GM23248 (cell line): Measurements from ENCODE around the gene SMCHD1. TPM values are rescaled to one million over a fixed set of nuclear protein-coding genes. Genes with fewer than 3 reads are reported as not detected.

Experiments used
- DNase-seq: peaks from one replicate; pipeline ENCODE4 v3.0.0-alpha.2; 2015
- H2AFZ ChIP-seq: fragments of 200-600 bp; sonication (generic); 2 replicates; pipeline ENCODE4 v1.6.1; 2016; ENCODE audit warnings: antibody characterized with exemption
- H3F3A ChIP-seq: fragments of 200-600 bp; sonication (generic); 2 replicates; pipeline ENCODE4 v1.6.1; 2016; ENCODE audit warnings: mild to moderate bottlenecking, antibody characterized with exemption, mixed run types; ENCODE audit not compliant: insufficient read depth
- H3K27ac ChIP-seq: fragments of 200-600 bp; sonication (generic); 2 replicates; pipeline ENCODE4 v1.5.1; 2016; ENCODE audit warnings: mild to moderate bottlenecking
- H3K27me3 ChIP-seq: fragments of 200-600 bp; sonication (generic); replicated peaks from 2 replicates; pipeline ENCODE4 v1.6.1; 2016; ENCODE audit warnings: mild to moderate bottlenecking; ENCODE audit not compliant: insufficient read depth
- H3K36me3 ChIP-seq: fragments of 200-600 bp; sonication (generic); 2 replicates; pipeline ENCODE4 v1.6.1; 2016; ENCODE audit warnings: low read depth, mild to moderate bottlenecking
- H3K4me1 ChIP-seq: fragments of 200-600 bp; sonication (generic); 2 replicates; pipeline ENCODE4 v1.6.1; 2016; ENCODE audit warnings: mild to moderate bottlenecking; ENCODE audit not compliant: insufficient read depth
- H3K4me2 ChIP-seq: fragments of 200-600 bp; sonication (generic); one replicate; pipeline ENCODE4 v1.6.1; 2016; ENCODE audit warnings: mild to moderate bottlenecking; ENCODE audit not compliant: unreplicated experiment
- H3K4me3 ChIP-seq: fragments of 200-600 bp; sonication (generic); 2 replicates; pipeline ENCODE4 v1.5.1; 2016; ENCODE audit warnings: mild to moderate bottlenecking
- H3K79me2 ChIP-seq: fragments of 200-600 bp; sonication (generic); 2 replicates; pipeline ENCODE4 v1.6.1; 2016; ENCODE audit warnings: mild to moderate bottlenecking; ENCODE audit not compliant: insufficient read depth
- H3K9ac ChIP-seq: fragments of 200-600 bp; sonication (generic); 2 replicates; pipeline ENCODE4 v1.6.1; 2016; ENCODE audit warnings: mild to moderate bottlenecking
- H3K9me2 ChIP-seq: fragments of 200-600 bp; sonication (generic); 2 replicates; pipeline ENCODE4 v1.6.1; 2016; ENCODE audit warnings: mixed run types, mild to moderate bottlenecking, moderate library complexity; ENCODE audit not compliant: insufficient read depth
- H3K9me3 ChIP-seq: fragments of 200-600 bp; sonication (generic); one replicate; pipeline ENCODE4 v1.6.1; 2017; ENCODE audit warnings: low read depth
- H4K20me1 ChIP-seq: fragments of 200-600 bp; sonication (generic); 2 replicates; pipeline ENCODE4 v1.6.0; 2016; ENCODE audit not compliant: insufficient read depth
- EZH2 ChIP-seq: fragments of 200-600 bp; sonication (generic); IDR thresholded peaks from 2 replicates; pipeline ENCODE4 v1.6.1; 2018; ENCODE audit warnings: antibody characterized with exemption, mild to moderate bottlenecking; ENCODE audit not compliant: insufficient read depth, poor library complexity, severe bottlenecking
- EZH2phosphoT487 ChIP-seq: fragments of 200-600 bp; sonication (generic); IDR thresholded peaks from 2 replicates; pipeline ENCODE4 v1.6.1; 2018; ENCODE audit warnings: antibody characterized with exemption, moderate library complexity, mild to moderate bottlenecking, low read depth; ENCODE audit not compliant: insufficient read depth
- WGBS, 2 experiments: methylation state at CpG; one replicate each; pipeline ENCODE4 v1.1.6; 2015 to 2017; ENCODE audit warnings: low lambda C conversion rate in 2 of 2, low coverage in 1 of 2; ENCODE audit errors: missing lambda C conversion rate in 2 of 2; 5-methylcytosine and 5-hydroxymethylcytosine counted together
- in situ Hi-C: fragments of 300-500 bp; cut with MboI; formaldehyde crosslinking; loops from 2 replicates; pipeline ENCODE4 v1.15.0; 2020
- polyA plus RNA-seq: library from polyadenylated mRNA; unstranded; fragments of >200 nt; fragmentation: Nextera tagmentation; extraction: Ambion mirVana; gene quantifications from 2 replicates; pipeline ENCODE4 v1.2.1, GENCODE V29; 2016
- total RNA-seq: library from RNA; depleted of rRNA; stranded (reverse); fragments of >200 nt; shearing (Covaris generic); gene quantifications from 2 replicates; pipeline ENCODE4 v1.2.3, GENCODE V29; 2014

SMCHD1 gene
- total and polyA plus RNA-seq, 2 experiments from 2014 or later = 6.4 to 34.0 TPM

DNA sequence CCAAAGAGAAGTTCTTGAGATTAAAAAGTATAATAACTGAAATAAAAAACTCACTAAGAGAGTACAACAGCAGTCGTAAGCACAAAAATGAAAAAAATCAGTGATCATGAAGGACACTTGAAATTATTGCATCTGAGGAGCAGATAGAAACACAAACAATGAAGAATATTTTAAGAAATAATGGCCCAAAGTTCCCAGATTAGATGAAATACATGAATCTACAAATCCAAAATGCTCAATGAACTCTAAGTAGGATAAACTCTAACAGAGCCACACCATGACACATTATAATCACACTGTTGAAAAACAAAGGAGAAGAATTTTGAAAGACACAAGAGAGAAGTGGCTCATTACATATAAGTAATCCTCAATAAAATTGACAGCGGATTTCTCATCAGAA lies 159.4 kb downstream of the SMCHD1 start:
- no peak for TF ChIP-seq EZH2phosphoT487
- TF ChIP-seq EZH2 = no peak
- no peak overlapping the region for H3K9ac ChIP-seq
- no peak overlapping the region for H3K4me2 ChIP-seq
- DNase-seq = no peak
- no peaks in the 10 kb centered on the region for H3K36me3 ChIP-seq
- H2AFZ ChIP-seq = no peak overlapping the region
- H3K9me2 ChIP-seq = no peaks in the 10 kb centered on the region
- no peaks in the 10 kb centered on the region for H3K79me2 ChIP-seq
- in situ Hi-C loops = no loop called here
- no peaks in the 10 kb centered on the region for H3K9me3 ChIP-seq
- H4K20me1 ChIP-seq = no peaks in the 10 kb centered on the region
- no peaks in the 10 kb centered on the region for H3F3A ChIP-seq
- no peaks in the 10 kb centered on the region for H3K27me3 ChIP-seq
- no peaks in the 10 kb centered on the region for H3K4me1 ChIP-seq
- WGBS, 2 experiments = 81 to 87% methylated on average over 2 of the region's 2 CpGs
- H3K4me3 ChIP-seq = no peak overlapping the region
- no peak overlapping the region for H3K27ac ChIP-seq

DNA sequence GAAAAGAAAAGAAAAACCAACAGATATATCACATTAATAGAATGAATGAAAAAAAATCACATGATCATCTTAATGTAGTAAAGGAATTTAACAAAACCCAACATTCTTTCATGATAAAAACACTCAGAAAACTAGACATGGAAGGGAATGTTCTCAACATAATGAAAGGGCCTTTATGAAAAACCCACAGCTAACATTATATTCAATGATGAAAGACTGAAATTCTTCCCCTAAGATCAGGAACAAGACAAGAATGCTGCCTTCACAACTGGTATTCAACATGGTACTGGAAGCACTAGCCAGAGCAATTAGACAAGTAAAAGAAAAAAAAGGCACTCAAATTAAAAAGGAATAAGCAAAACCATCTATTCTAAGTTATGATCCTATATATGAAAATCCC lies 162.8 kb downstream of the SMCHD1 start:
- TF ChIP-seq EZH2phosphoT487 (no peak), EZH2 (no peak)
- in situ Hi-C loops = no loop called here
- H4K20me1 ChIP-seq = no peaks in the 10 kb centered on the region
- no peaks in the 10 kb centered on the region for H3K9me2 ChIP-seq
- no peaks in the 10 kb centered on the region for H3F3A ChIP-seq
- H3K9me3 ChIP-seq = no peaks in the 10 kb centered on the region
- H3K36me3 ChIP-seq = no peaks in the 10 kb centered on the region
- H3K4me3 ChIP-seq = no peak overlapping the region
- no peak for DNase-seq
- H3K4me1 ChIP-seq = no peaks in the 10 kb centered on the region
- H2AFZ ChIP-seq = no peak overlapping the region
- H3K27me3 ChIP-seq = no peaks in the 10 kb centered on the region
- H3K4me2 ChIP-seq = no peak overlapping the region
- no peaks in the 10 kb centered on the region for H3K79me2 ChIP-seq
- H3K9ac ChIP-seq = no peak overlapping the region
- H3K27ac ChIP-seq = no peak overlapping the region

DNA sequence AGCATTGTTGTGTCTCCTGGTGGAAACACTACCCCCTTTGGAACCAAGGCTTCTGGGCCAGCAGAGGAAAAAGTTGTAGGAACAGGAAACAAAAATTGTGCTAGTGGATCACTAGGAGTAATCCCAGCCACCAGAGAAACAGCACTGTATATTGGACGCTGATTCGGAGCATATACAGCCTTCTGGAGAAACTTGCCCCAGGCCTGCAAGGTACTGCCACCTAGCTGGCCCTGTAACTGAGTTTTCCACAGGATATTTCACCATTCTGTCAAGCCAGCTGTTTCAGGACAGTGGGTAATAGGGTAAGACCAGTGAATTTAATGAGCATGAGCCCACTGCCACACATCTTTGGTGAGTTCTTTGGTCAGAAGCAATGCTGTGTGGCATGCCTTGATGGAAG lies 166.2 kb downstream of the SMCHD1 start:
- 88 to 100% methylated on average over 2 of the region's 2 CpGs for WGBS, 2 experiments
- H2AFZ ChIP-seq = no peak overlapping the region

DNA sequence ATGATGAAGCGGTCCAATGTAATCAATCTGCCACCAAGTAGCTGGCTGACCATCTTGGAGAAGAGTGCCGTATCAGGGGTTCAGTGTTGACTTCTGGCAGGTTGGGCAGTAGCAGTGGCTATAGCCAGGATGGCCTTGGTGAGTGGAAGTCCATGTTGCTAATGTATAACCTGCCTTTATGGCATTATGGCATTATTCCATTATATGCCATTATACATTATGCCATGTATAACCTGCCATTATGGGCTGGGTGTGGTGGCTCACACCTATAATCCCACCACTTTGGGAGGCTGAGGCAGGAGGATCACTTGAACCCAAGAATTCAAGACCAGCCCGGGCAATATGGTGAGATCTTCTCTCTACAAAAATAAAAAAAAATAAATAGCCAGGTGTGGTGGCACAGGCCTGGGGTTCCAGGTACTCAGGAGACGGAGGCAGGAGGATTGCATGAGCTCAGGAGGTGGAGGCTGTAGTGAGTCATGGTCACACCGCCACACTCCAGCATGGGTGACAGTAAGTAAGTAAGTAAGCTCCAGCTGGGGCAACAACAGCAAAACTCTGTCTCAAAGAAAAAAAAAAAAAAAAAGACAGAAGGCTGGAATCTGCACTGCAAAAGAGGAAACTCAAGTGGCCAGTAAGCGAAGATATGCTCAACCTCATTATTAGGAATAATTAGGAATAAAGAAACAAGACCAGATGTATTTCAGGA lies 166.8 kb downstream of the SMCHD1 start:
- Histone ChIP-seq H3K9me2 (no peaks in the 10 kb centered on the region), H3F3A (peaks cover 9% of the 10 kb centered on the region; the same call in 1 of the 2 replicates), H3K27me3 (no peaks in the 10 kb centered on the region), H3K9me3 (no peaks in the 10 kb centered on the region), H2AFZ (no peak overlapping the region), H3K27ac (no peak overlapping the region), H3K4me1 (peaks cover 11% of the 10 kb centered on the region), H3K9ac (no peak overlapping the region), H4K20me1 (no peaks in the 10 kb centered on the region), H3K79me2 (no peaks in the 10 kb centered on the region), H3K36me3 (no peaks in the 10 kb centered on the region), H3K4me3 (no peak overlapping the region), H3K4me2 (no peak overlapping the region)
- no peak for DNase-seq
- in situ Hi-C loops = no loop called here
- 79 to 81% methylated on average over 6 of the region's 6 CpGs for WGBS, 2 experiments
- no peak for TF ChIP-seq EZH2phosphoT487
- no peak for TF ChIP-seq EZH2

More for the DNA sequence above, 166.2 kb downstream of the SMCHD1 start:
- no peak overlapping the region for H3K9ac ChIP-seq
- no peaks in the 10 kb centered on the region for H3K9me2 ChIP-seq
- peaks cover 4% of the 10 kb centered on the region for H3K4me1 ChIP-seq
- no peak overlapping the region for H3K4me2 ChIP-seq
- no peak for DNase-seq
- TF ChIP-seq EZH2phosphoT487 (no peak), EZH2 (no peak)
- no peak overlapping the region for H3K27ac ChIP-seq
- H3F3A ChIP-seq = peaks cover 4% of the 10 kb centered on the region; the same call in 1 of the 2 replicates
- H3K9me3 ChIP-seq = no peaks in the 10 kb centered on the region
- no peaks in the 10 kb centered on the region for H3K36me3 ChIP-seq
- no peak overlapping the region for H3K4me3 ChIP-seq
- H3K27me3 ChIP-seq = no peaks in the 10 kb centered on the region
- no peaks in the 10 kb centered on the region for H4K20me1 ChIP-seq
- in situ Hi-C loops = no loop called here
- no peaks in the 10 kb centered on the region for H3K79me2 ChIP-seq
